IMR-90 (cell line): ENCODE data around the gene SV2A.

Experiments
- CEBPB ChIP-seq: IDR thresholded peaks from 2 replicates; pipeline ENCODE4 v1.6.1; 2012; ENCODE audit warnings: low read depth, low read length, improper control_type of control experiment
- CTCF ChIP-seq: conservative IDR thresholded peaks from 2 replicates; pipeline ENCODE4 v1.5.1; 2012; ENCODE audit warnings: mild to moderate bottlenecking, low read depth, low read length, improper control_type of control experiment
- ELK1 ChIP-seq: fragments of 150-350 bp; IDR thresholded peaks from 2 replicates; pipeline ENCODE4 v1.6.1; 2016; ENCODE audit warnings: low read depth, mild to moderate bottlenecking, low read length, moderate library complexity, borderline replicate concordance
- FOS ChIP-seq: fragments of 150-350 bp; IDR thresholded peaks from 2 replicates; pipeline ENCODE4 v1.6.1; 2016; ENCODE audit warnings: low read depth, low read length
- MAFK ChIP-seq: IDR thresholded peaks from 2 replicates; pipeline ENCODE4 v1.6.1; 2012; ENCODE audit warnings: low read depth, low read length, improper control_type of control experiment
- MAZ ChIP-seq: IDR thresholded peaks from 2 replicates; pipeline ENCODE4 v1.6.1; 2012; ENCODE audit warnings: low read depth, mild to moderate bottlenecking, low read length, improper control_type of control experiment, moderate library complexity, borderline replicate concordance
- POLR2A ChIP-seq: IDR thresholded peaks from 2 replicates; pipeline ENCODE4 v1.6.1; 2012; ENCODE audit warnings: mild to moderate bottlenecking, low read depth, low read length
- RCOR1 ChIP-seq: IDR thresholded peaks from 2 replicates; pipeline ENCODE4 v1.6.1; 2012; ENCODE audit warnings: mild to moderate bottlenecking, low read length, improper control_type of control experiment; ENCODE audit not compliant: insufficient replicate concordance
- SMC3 ChIP-seq: fragments of 150-350 bp; IDR thresholded peaks from 2 replicates; pipeline ENCODE4 v1.6.1; 2016; ENCODE audit warnings: low read depth, mild to moderate bottlenecking, antibody characterized with exemption, low read length, moderate library complexity
- USF2 ChIP-seq: fragments of 150-350 bp; IDR thresholded peaks from 2 replicates; pipeline ENCODE4 v1.6.1; 2017; ENCODE audit warnings: mild to moderate bottlenecking, antibody characterized with exemption, low read length, low read depth

- TF ChIP-seq CTCF: no peak
- TF ChIP-seq POLR2A: no peak
- TF ChIP-seq MAZ: no peak
- TF ChIP-seq RCOR1: no peak
- no peak for TF ChIP-seq SMC3
- TF ChIP-seq MAFK: no peak
- TF ChIP-seq FOS: no peak
- no peak for TF ChIP-seq USF2
- no peak for TF ChIP-seq CEBPB
- TF ChIP-seq ELK1: no peak
Observed at GRCh38 chr1:149888999-149889289, 28.7 kb downstream of the SV2A start.
